ENCODE data around the gene EEFSEC.

DNA sequence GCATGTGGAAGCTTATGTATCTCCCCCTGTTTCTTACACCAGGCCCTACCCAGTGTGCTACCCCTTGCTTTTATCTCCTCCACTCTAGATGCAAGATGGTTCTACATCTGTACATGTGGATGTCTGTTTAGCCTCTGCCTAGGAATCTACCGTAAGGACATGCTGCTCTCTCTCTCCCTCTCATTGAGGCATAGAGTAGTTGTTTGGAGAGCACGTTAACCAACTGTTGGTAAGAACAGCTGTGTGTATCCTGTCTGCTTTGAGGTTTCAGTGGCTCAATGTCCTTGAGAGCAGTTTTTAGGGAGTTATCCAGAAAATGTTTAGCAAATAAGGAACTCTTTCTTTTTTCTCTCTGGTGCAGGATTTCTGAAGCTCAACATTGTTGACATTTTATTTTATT, 160.7 kb downstream of the EEFSEC start:
- TF ChIP-seq POLR2A (IDR thresholded peaks at IDR 0.05) (no peak), CTCF (IDR thresholded peaks at IDR 0.05) (no peak), POLR2AphosphoS5 (IDR thresholded peaks at IDR 0.05) (no peak)

Measured in breast epithelium (tissue), 3 donors.